NCI-H226 (cell line): ENCODE data around the gene NRM.
"Not testable (repeated sequence)": the region's sequence is repeated elsewhere in the genome, so short reads cannot be mapped to it uniquely, and the experiment has no call there.

Experiments
- DNase-seq: peaks from one replicate; pipeline ENCODE4 v3.0.0-alpha.2; 2015

NRM gene, protein sequence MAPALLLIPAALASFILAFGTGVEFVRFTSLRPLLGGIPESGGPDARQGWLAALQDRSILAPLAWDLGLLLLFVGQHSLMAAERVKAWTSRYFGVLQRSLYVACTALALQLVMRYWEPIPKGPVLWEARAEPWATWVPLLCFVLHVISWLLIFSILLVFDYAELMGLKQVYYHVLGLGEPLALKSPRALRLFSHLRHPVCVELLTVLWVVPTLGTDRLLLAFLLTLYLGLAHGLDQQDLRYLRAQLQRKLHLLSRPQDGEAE

DNA sequence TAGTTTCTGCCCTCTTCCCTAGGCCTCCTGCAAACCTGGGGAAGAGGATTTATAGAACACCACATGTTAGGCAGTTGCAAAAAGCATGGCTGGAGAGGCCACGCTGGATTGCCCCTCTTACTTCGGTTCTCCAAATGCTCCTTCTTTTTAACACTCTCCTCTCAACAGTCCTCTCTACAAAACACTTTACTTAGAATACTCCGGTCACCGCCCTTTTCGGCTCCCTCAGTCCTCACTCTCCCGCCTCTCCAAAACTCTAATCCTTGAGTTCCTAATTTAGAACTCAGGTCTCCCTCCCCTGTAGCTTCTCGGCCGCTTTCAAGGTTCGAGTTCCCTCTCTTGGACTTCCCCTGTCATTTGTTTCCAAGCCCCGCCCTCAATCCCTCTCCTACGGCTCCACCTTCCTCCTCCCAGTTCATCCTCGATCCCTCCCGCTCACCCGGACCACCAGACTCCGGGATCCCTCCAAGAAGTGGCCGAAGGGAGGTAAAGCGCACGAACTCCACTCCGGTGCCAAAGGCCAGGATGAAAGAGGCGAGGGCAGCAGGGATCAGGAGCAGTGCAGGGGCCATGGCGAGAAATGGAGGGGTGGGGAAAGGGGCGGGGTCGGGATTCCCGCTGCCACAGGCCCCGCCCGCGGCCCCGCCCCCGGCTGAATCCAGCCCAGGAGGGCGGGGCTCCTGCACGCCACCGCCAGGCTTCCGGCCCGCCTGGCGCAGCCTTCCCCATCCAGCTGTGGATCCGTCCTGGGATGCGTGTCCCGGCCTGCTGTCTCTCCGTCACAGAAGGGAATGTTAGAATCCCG, at the start of gene NRM:
Gene NRM (minus strand): TSS at position 582 of the 805 bp plus-strand sequence. CDS start 10 bp downstream, at position 572.
- DNase-seq: peak; percentile 66

DNA sequence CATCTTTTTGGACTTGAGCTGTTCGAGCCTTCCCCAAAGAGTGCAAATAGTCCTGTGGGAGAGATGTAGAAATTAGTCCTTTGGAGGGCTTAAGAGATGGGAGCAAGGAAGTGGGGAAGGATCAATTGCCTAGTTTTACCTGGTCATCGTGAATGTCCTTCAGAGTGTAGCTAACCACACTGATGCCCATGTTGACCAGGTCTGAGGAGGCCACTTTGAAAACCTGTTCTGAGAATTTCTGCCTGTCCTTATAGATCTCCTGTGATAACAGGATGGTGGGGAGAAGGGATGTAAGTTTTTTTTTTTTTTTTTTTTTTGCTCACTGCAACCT, 49.7 kb upstream of the NRM start:
- no peak for DNase-seq

DNA sequence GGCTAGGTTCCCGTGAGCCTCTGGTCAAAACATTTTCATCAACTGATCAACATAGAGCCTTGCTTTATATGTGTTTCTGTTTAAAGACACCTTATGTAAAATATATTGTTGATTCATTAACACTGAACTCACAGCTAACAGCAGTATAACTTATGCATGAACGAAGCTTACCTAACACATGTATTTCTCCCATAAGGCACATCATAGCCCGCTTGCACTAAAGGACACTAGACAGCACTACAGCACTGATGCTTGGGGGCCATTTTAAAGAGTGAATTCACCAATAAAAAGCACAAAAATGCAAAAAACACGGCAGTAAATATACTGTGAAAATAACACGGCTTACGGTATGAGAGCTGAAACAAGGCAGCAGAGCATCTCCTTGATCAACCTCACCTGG, 47.7 kb upstream of the NRM start:
- no peak for DNase-seq

DNA sequence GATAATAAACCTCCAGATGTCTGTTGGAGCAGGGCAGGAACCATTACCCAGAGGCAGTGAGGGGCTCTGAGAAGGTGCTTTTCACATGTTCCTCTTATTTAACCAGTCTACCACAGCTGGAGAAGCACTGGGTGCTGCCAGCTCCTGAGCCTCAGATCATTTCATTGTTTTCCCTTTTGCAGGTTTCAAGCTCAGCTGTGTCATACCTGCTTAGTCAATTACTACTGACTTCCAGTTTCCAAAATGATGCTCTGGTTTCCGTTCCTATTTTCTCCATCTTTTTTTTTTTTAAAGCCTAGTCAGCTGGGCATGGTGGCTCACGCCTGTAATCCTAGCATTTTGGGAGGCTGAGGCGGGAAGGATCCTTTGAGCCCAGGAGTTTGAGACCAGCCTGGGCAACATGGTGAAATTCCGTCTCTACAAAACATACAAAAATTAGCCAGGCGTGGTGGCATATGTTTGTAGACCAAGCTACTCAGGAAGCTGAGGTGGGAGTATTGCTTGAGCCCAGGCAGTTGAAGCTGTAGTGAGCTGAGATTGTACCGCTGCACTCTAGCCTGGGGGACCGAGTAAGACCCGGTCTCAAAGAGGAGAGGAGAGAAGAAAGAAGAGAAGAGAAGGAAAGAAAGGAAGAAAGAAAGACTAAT, 45.0 kb upstream of the NRM start:
- DNase-seq: no peak

DNA sequence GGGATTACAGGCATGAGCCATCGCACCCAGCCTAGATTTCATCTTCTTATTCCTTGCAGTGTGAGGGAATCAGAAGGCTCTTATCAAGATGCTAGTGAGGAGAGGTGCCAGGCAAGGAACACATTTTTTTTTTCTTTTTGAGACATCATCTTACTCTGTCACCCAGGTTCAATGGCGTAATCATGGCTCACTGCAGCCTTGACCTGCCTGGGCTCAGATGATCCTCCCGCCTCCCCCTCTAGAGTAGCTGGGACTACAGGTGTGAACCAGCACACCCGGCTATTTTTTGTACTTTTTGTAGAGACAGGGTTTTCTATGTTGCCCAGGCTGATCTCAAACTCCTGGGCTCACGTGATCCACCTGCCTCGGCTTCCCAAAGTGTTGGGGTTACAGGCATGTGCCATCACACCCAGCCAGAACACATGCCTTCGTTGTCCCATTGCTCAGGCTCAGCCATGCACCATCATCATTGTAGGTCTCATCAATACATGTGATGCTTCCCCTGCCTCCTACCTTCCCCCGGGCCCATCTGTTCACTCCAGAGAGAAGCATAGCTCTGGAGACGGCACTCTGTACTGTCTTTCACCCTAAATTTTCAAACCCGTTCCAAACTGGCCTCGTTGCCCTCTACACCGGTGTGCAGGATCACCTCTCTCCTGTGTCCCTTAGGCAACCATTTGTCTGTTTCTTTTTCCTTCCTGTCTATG, 41.6 kb upstream of the NRM start:
- DNase-seq: no peak

DNA sequence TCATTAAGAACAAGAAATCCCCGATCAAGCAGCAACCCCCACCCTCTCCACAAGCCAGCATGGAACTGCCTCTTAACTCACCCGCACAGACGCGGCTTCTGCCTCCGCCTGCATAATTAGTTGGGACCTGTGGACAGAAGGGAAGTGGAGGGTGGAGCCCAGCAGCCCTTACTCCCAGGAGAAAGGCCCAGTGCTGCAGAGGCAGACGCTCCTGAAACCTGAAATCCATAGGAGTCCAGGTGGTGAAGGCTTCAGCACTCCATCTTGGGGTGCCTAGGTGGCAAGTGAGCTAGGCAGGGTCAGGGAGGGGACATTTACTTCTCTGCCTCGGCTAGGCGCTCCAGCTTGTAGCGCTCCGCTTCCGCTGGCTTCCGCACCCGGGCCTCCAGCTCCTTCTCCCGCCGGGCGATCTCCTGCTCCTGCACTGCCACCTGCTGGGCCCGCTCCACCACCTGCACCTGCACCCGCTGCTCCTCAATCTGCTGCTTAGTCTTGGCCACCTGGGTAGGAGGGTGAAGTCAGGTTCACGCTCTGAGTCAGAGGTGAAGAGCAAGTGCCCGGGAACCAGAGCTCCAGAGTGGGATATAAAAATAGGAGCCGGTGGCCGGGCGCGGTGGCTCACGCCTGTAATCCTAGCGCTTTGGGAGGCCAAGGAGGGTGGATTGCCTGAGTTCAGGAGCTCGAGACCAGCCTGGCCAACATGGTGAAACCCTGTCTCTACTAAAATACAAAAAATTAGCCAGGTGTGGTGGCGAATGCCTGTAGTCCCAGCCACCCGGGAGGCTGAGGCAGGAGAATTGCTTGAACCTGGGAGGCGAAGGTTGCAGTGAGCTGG, 40.0 kb upstream of the NRM start:
- DNase-seq: peak; percentile 43

DNA sequence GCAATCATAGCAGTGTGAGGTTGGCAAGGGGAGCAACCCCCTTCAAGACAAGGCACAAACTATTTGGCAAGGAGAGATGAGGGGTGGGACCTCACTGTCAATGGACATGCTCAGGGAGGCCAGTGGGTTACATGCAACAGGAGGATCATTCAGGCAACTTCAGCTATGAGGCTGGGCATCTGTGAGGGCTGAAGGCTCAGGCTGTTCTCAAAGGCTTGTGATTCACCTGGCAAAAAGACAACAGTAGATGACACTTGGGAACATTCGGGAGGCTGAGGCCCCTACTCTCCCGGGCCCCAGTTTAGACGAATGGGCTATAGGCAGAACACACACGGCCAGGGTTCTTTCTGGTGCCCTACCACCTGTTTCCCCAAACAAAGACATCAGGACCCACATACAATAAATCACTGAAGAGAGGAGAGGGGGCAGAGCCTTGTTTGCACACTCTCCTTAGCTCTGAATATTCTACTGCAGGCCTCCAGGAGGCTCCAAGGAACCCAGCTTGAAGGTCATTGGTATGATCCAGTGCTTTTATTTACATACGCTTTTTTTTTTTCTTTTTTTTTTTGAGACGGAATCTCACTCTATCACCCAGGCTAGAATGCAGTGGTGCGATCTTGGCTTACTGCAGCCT, 37.3 kb upstream of the NRM start:
- DNase-seq: no peak

DNA sequence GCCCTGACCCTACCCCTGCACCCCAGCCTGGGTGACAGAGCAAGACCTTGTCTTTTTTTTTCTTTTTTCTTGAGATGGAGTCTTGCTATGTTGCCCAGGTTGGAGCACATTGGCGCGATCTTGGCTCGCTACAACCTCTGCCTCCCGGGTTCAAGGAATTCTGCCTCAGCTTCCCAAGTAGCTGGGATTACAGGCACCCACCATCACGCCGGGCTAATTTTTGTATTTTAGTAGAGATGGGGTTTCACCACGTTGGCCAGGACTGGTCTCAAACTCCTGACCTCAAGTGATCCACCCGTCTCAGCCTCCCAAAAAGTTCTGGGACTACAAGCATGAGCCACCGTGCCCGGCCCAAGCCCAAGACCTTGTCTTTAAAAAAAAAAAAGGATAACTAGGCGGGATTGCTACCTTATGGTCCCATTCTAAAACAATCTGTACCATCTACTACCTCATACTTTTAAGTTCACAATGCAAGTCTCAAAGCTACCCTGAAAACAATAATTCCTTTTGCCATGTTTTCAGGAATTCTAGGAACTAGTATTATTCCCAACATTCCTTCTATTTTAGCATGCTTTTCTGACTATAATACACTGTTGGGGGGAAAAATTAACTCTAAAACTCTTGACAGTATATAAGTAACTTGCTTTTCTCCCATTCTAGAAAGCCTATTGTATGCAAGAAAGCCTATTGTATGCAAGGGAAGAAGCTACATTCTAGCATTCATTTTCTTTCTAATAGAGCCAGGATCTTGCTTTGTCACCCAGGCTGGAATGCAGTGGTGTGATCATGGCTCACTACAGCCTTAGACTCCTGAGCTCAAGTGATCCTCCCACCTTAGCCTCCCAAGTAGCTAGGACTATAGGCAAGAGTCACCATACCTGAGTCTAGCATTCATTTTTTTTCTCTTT, 36.0 kb upstream of the NRM start:
- no peak for DNase-seq

DNA sequence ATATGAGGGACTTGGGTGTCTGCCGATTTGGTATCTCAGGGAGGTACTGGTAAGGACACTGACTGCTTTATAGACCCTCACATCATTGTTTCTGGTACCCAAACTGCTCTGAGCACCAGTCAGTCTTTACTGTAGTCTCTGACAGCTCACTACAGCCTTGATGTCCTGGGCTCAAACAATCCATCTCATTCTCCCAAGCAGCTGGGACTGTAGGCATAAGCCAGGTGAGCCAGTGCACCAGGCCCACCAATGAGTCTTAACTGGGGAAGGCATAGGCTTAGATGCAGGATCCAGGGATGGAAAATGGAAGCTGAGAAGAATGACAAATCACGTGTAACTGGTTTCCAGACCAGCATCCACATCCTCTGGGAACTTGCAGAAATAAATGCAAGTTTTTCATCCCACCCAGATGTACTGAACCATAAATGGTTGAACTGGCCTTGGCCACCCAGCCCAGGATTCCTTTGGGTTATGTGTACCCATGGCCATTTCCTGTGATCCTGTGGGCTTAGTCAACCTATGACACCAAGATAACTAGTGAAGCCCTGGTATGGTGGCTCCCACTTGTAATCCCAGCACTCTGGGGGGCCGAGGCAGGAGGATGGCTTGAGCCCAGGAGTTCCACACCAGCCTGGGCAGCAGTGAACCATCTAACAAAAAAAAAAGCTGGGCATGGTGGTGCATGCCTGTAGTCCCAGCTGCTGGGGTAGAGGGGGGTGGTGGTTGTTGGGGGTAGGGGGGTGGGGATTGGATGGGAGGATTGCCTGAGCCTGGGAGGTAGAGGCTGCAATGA, 35.1 kb upstream of the NRM start:
- no peak for DNase-seq

DNA sequence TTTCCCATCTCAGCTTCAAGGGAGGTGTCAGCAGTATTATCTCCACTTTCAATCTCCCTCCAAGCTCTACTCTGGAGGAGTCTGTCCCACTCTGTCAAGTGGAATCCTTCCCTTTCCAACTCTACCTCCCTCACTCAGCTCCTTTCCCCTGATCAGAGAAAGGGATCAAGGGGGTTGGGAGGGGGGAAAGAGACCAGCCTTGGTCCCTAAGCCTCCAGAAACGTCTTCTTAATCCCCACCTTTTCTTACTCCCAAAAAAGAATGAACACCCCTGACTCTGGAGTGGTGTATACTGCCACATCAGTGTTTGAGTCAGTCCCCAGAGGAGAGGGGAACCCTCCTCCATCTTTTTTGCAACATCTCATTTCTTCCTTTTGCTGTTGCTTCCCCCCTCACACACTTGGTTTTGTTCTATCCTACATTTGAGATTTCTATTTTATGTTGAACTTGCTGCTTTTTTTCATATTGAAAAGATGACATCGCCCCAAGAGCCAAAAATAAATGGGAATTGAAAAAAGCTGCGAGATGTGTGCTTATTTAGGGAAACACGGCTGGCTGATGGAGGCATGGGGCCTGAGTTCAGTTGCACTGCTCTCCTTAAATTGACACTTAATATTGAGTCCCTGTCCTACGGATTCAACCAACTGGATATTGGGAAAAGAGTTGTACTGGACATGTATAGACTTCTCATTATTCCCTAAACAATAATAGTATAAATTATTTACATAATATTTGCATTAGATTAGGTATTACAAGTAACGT, 34.3 kb upstream of the NRM start:
- no peak for DNase-seq

DNA sequence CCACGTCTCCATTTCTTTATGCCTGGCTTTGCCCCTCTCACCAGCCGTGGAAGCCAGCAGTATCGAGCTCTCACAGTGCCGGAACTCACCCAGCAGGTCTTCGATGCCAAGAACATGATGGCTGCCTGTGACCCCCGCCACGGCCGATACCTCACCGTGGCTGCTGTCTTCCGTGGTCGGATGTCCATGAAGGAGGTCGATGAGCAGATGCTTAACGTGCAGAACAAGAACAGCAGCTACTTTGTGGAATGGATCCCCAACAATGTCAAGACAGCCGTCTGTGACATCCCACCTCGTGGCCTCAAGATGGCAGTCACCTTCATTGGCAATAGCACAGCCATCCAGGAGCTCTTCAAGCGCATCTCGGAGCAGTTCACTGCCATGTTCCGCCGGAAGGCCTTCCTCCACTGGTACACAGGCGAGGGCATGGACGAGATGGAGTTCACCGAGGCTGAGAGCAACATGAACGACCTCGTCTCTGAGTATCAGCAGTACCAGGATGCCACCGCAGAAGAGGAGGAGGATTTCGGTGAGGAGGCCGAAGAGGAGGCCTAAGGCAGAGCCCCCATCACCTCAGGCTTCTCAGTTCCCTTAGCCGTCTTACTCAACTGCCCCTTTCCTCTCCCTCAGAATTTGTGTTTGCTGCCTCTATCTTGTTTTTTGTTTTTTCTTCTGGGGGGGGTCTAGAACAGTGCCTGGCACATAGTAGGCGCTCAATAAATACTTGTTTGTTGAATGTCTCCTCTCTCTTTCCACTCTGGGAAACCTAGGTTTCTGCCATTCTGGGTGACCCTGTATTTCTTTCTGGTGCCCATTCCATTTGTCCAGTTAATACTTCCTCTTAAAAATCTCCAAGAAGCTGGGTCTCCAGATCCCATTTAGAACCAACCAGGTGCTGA, 33.3 kb upstream of the NRM start:
- not testable (repeated sequence) for DNase-seq

DNA sequence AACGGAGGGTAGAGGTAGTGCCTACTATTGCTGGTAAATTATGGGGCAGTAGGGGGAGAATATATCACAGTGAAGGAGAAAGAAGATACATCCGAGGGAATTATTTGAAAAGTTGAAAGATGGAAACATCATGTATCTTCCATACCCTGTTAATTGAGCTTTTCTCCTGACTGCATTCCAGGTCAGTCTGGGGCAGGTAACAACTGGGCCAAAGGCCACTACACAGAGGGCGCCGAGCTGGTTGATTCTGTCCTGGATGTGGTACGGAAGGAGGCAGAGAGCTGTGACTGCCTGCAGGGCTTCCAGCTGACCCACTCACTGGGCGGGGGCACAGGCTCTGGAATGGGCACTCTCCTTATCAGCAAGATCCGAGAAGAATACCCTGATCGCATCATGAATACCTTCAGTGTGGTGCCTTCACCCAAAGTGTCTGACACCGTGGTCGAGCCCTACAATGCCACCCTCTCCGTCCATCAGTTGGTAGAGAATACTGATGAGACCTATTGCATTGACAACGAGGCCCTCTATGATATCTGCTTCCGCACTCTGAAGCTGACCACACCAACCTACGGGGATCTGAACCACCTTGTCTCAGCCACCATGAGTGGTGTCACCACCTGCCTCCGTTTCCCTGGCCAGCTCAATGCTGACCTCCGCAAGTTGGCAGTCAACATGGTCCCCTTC, 32.5 kb upstream of the NRM start:
- not testable (repeated sequence) for DNase-seq

DNA sequence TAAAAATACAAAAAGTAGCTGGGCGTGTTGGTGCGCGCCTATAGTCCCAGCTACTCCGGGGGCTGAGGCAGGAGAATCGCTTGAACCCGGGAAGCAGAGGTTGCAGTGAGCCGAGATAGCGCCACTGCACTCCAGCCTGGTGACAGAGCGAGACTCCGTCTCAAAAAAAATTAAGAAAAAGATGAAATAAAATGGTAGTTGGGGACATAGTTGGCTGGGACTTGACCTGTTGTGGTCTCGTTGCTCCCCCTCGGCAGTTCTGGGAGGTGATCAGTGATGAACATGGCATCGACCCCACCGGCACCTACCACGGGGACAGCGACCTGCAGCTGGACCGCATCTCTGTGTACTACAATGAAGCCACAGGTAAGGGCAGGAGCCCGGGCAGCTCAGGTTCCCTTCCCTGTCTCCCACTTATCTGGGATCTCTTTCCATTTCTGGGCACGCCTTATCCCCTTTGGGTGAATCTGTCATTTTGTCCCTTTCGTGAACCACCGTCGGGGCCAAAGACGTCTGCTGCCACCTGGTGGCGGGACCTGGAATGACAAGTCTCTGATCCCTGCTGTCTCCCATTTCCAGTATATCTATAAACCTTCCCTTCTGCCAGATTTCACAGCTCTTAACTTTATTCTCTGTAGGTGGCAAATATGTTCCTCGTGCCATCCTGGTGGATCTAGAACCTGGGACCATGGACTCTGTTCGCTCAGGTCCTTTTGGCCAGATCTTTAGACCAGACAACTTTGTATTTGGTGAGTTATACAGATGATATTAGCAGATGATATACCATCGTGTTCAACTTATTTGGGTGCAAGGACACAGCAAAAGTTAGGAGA, 31.7 kb upstream of the NRM start:
- no peak for DNase-seq

DNA sequence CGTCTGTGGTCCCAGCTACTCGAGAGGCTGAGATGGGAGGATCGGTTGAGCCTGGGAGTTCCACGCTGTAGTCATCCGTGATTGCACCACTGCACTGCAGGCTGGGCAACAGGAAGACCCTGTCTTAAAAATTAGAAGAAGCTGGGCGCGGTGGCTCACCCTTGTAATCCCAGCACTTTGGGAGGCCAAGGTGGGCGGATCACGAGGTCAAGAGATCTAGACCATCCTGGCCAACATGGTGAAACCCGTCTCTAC, 31.2 kb upstream of the NRM start:
- DNase-seq: not testable (repeated sequence)

DNA sequence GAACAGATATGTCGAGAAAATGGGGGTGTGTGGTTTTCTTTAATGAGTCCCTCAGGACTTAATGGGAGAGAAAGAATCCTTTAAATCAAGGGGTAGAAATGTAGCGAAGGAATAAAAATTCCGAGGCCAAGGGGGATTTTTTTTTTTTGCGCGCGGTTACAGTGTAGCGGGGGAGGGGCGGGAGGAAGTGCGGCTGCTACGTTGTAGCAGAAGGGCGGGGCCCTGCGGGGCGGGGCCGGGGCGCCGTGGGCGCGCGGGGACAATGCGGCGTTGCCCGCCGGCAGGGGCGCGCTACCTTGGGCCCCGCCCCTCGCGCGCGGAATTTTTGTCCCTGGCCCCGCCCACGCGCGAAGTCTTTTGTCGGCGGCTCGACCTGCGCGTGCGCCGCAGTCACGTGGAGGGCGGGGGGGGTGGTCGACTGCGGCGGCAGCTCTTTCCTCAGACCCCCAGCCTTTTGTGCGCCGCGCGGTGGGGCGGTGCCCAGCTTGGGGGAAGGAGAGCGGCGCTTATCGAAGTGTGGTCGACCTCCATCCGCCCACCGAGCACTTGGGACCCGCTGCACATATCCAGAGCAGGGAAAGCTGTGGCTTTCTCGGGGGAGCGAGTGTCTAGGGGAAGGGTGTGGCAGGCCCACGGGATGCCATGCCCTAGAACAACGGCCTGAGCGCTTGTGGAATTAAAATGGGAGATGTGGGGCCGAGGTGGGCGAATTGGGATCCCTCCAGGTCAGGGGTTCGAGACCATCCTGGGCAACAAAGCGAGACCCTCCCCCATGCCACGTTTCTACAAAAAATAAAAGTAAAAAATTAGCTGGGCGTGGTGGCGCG, 30.6 kb upstream of the NRM start:
- peak; percentile 77 for DNase-seq

DNA sequence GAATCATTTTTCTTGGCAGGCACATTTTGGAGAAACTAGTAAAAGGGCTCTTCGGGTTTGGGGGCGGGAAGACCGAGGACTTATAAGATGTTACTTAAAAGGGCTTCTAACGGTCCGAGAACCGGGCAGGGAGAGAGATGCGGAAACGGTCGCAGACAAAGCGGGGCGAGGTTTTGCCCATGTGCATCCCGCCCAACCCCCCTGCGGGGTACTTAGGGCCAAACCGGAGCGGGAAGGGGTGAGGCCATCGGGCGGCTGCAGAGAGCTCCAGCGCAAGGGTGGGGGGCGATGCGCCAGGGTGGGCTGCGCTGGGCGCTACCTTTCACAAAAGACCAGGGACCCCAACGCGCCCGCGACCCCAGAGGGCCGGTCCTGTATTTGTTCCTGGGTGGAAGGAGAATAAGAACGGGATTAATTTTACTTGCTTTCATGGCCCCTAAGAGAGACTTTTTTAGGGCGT, 30.0 kb upstream of the NRM start:
- DNase-seq: no peak
